NCI-H146 treated with DMSO at 0.1 percent for 48 hours (cell line): ENCODE measurements around the gene DCTN5.

Experiments
- DNase-seq: peaks from one replicate; lab custom pipeline; 2025; ENCODE audit not compliant: unreplicated experiment; lab: John Stamatoyannopoulos, UW

The DCTN5 gene

GRCh38 chr16:23724096-23724784 is 83.0 kb downstream of the DCTN5 start:
- no peak for DNase-seq

- no peak for DNase-seq
Observed at GRCh38 chr16:23724785-23725131, 83.5 kb downstream of the DCTN5 start.

DNA sequence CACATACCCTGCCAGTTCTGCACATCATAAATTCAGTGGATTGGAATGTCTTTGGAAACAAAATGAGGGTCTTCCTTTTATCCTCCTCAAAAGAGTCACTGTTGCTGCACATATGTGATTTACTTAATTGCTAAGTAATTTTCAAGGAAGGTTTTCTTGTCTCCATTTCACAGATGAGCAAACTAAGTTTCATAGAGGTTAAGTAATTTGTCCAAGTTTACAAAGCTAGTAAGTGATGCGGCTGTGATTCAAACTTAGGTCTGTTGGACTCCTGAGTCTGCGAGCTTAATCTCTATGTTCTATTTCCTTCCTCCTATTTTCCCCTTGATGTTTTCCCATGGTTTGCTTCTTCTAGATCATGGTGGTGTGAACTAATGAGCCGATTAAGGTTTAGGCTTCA is 85.4 kb downstream of the DCTN5 start:
- DNase-seq, result no peak
